HepG2 (cell line): ENCODE data around the gene PPCS. TPM values are rescaled to one million over a fixed set of nuclear protein-coding genes. Genes with fewer than 3 reads are reported as not detected.

Source experiments
- ATAC-seq: fragments of 200-7000 bp; cut with Tn5 transposase; 3 replicates; pipeline ENCODE4 v1.9.1; 2020; ENCODE audit warnings: mild to moderate bottlenecking, moderate library complexity
- BruUV-seq: library from RNA; stranded (reverse); fragments of 400-500 nt; replicated peaks from 2 replicates; lab custom pipeline; 2021; lab: Mats Ljungman, UMichigan
- CTCF ChIA-PET: fragments of 300-600 bp; formaldehyde crosslinking; extraction: SDS; loops from one replicate; lab custom pipeline; 2021; ENCODE audit warnings: low total read pairs, inconsistent platforms, low intra/inter-chr PET ratio; lab: Yijun Ruan, JAX
- POLR2A ChIA-PET: fragments of 350-600 bp; sonication (Branson Sonifier 250); formaldehyde crosslinking; loops from one replicate; lab custom pipeline; 2020; ENCODE audit warnings: antibody characterized with exemption, inconsistent platforms; lab: Yijun Ruan, JAX
- DNase-seq: peaks from one replicate; pipeline ENCODE4 v3.0.0-alpha.2; 2015; ENCODE audit warnings: low spot score
- FAIRE-seq: peaks from 3 replicates; lab custom pipeline; 2011; peaks lifted over from hg19 to GRCh38; lab: Jason Lieb, UNC
- H2AFZ ChIP-seq: one replicate; pipeline ENCODE4 v1.6.1; 2011; ENCODE audit warnings: low read length, inconsistent platforms
- H3K27ac ChIP-seq: fragments of 300-600 bp; 3 replicates; pipeline ENCODE4 v1.8.0; 2011; ENCODE audit warnings: mixed run types, mild to moderate bottlenecking, mixed read lengths, low read length, inconsistent platforms; ENCODE audit not compliant: insufficient read depth; ENCODE audit errors: extremely low read length
- H3K27me3 ChIP-seq, 2 experiments: fragments of 200-600 bp in 1 of 2; 2 replicates in 1 of 2; 3 replicates in 1 of 2; pipeline versions ENCODE4 v1.6.0 to v1.8.0; 2011; ENCODE audit warnings: low read length in 2 of 2, mild to moderate bottlenecking in 2 of 2, moderate library complexity in 2 of 2, inconsistent platforms in 1 of 2; ENCODE audit not compliant: insufficient read depth in 2 of 2, control insufficient read depth in 1 of 2
- H3K36me3 ChIP-seq, 2 experiments: fragments of 200-600 bp in 1 of 2; replicated peaks in 1 of 2; 2 replicates in 1 of 2; 3 replicates in 1 of 2; pipeline versions ENCODE4 v1.5.1 to v1.8.0; 2011; ENCODE audit warnings: low read length in 2 of 2, inconsistent platforms in 1 of 2; ENCODE audit not compliant: insufficient read depth in 2 of 2, control insufficient read depth in 1 of 2
- H3K4me1 ChIP-seq: 2 replicates; pipeline ENCODE4 v1.5.1; 2012; ENCODE audit warnings: low read length, inconsistent platforms; ENCODE audit not compliant: insufficient read depth
- H3K4me2 ChIP-seq: 2 replicates; pipeline ENCODE4 v1.6.0; 2011; ENCODE audit warnings: low read depth, low read length, inconsistent platforms
- H3K4me3 ChIP-seq, 3 experiments: fragments of 200-600 bp in 1 of 3; sonication (generic), shearing (Covaris generic) in 1 of 3; replicated peaks in 1 of 3; 2 replicates each; pipeline ENCODE4 v1.5.1; 2011 to 2016; ENCODE audit warnings: low read length in 3 of 3, inconsistent platforms in 2 of 3, low read depth in 2 of 3, mild to moderate bottlenecking in 2 of 3, control low read depth in 1 of 3, mixed read lengths in 1 of 3; ENCODE audit not compliant: insufficient read depth in 1 of 3
- H3K79me2 ChIP-seq: one replicate; pipeline ENCODE4 v1.6.1; 2011; ENCODE audit warnings: low read length, inconsistent platforms; ENCODE audit not compliant: insufficient read depth
- H3K9ac ChIP-seq: 2 replicates; pipeline ENCODE4 v1.6.0; 2011; ENCODE audit warnings: mild to moderate bottlenecking, low read depth, low read length, inconsistent platforms; ENCODE audit not compliant: insufficient read depth
- H3K9me3 ChIP-seq: 2 replicates; pipeline ENCODE4 v1.5.1; 2012; ENCODE audit warnings: mild to moderate bottlenecking, low read length
- H4K20me1 ChIP-seq: 2 replicates; pipeline ENCODE4 v1.6.0; 2011; ENCODE audit warnings: inconsistent platforms, mild to moderate bottlenecking, low read length, moderate library complexity; ENCODE audit not compliant: insufficient read depth
- DRAP1 ChIP-seq: IDR thresholded peaks from 2 replicates; pipeline ENCODE4 v1.6.1; 2016; ENCODE audit warnings: missing genetic modification reagents, missing compliant biosample characterization
- ETV6 ChIP-seq: sonication (generic); formaldehyde crosslinking; conservative IDR thresholded peaks from 2 replicates; pipeline ENCODE4 v1.4.0; 2020; ENCODE audit warnings: missing genetic modification reagents
- FOXO1 ChIP-seq: sonication (generic); formaldehyde crosslinking; IDR thresholded peaks from 2 replicates; pipeline ENCODE4 v1.4.0; 2020; ENCODE audit warnings: missing genetic modification reagents
- FOXO4 ChIP-seq: sonication (generic); formaldehyde crosslinking; conservative IDR thresholded peaks from 2 replicates; pipeline ENCODE4 v1.8.1; 2023; ENCODE audit warnings: missing genetic modification reagents
- FUBP1 ChIP-seq: sonication (generic); formaldehyde crosslinking; IDR thresholded peaks from 2 replicates; pipeline ENCODE4 v1.5.1; 2020; ENCODE audit warnings: missing genetic modification reagents, mild to moderate bottlenecking, borderline replicate concordance
- KAT7 ChIP-seq: IDR thresholded peaks from 2 replicates; pipeline ENCODE4 v1.6.1; 2018; ENCODE audit warnings: borderline replicate concordance, missing compliant biosample characterization
- MTA3 ChIP-seq: sonication (generic); formaldehyde crosslinking; IDR thresholded peaks from 2 replicates; pipeline ENCODE4 v1.4.0; 2020; ENCODE audit warnings: missing genetic modification reagents
- MXI1 ChIP-seq: IDR thresholded peaks from 3 replicates; pipeline ENCODE4 v1.6.1; 2012; ENCODE audit warnings: low read depth, low read length, inconsistent platforms, borderline replicate concordance
- NAIF1 ChIP-seq: sonication (generic); formaldehyde crosslinking; IDR thresholded peaks from 2 replicates; pipeline ENCODE4 v1.5.0; 2020; ENCODE audit warnings: mild to moderate bottlenecking, missing genetic modification reagents, borderline replicate concordance
- REXO4 ChIP-seq: sonication (generic); formaldehyde crosslinking; IDR thresholded peaks from 2 replicates; pipeline ENCODE4 v1.8.0; 2022; ENCODE audit warnings: missing genetic modification reagents, mild to moderate bottlenecking, borderline replicate concordance
- SYNCRIP ChIP-seq: fragments of 200-400 bp; formaldehyde crosslinking; IDR thresholded peaks from 2 replicates; pipeline ENCODE4 v1.6.1; 2018; ENCODE audit warnings: mild to moderate bottlenecking, low read depth, low read length; ENCODE audit not compliant: insufficient read depth
- TRIM24 ChIP-seq: sonication (generic); formaldehyde crosslinking; IDR thresholded peaks from 2 replicates; pipeline ENCODE4 v1.8.0; 2022; ENCODE audit warnings: mild to moderate bottlenecking, missing genetic modification reagents
- UBTF ChIP-seq: sonication (generic); formaldehyde crosslinking; IDR thresholded peaks from 2 replicates; pipeline ENCODE4 v1.4.0; 2020; ENCODE audit warnings: mild to moderate bottlenecking, missing genetic modification reagents
- ZBTB44 ChIP-seq: sonication (generic); formaldehyde crosslinking; IDR thresholded peaks from 2 replicates; pipeline ENCODE4 v1.4.0; 2020; ENCODE audit warnings: missing genetic modification reagents
- ZNF260 ChIP-seq: sonication (generic); formaldehyde crosslinking; IDR thresholded peaks from 2 replicates; pipeline ENCODE4 v1.4.0; 2020; ENCODE audit warnings: missing genetic modification reagents, low read depth, mild to moderate bottlenecking, borderline replicate concordance
- ZNF282 ChIP-seq: fragments of 450-650 bp; IDR thresholded peaks from 2 replicates; pipeline ENCODE4 v1.6.1; 2018; ENCODE audit not compliant: partially characterized antibody
- ZNF556 ChIP-seq: sonication (generic); formaldehyde crosslinking; IDR thresholded peaks from 2 replicates; pipeline ENCODE4 v1.4.0; 2020; ENCODE audit warnings: mild to moderate bottlenecking, missing genetic modification reagents, borderline replicate concordance
- ZSCAN31 ChIP-seq: sonication (generic); formaldehyde crosslinking; IDR thresholded peaks from 2 replicates; pipeline ENCODE4 v1.5.0; 2020; ENCODE audit warnings: low read depth, mild to moderate bottlenecking, missing genetic modification reagents
- WGBS: methylation state at CpG from one replicate; pipeline ENCODE4 v1.1.6; 2017; ENCODE audit warnings: low lambda C conversion rate; 5-methylcytosine and 5-hydroxymethylcytosine counted together
- in situ Hi-C: cut with HindIII; loops from 2 replicates; pipeline ENCODE4 v1.10.0; 2017; ENCODE audit warnings: low pct_unique_long_range_greater_than_20kb; ENCODE audit not compliant: extremely low pct_ligation_motif_present
- intact Hi-C: fragments of 100-400 bp; cut with micrococcal nuclease; formaldehyde crosslinking; loops from one replicate; pipeline ENCODE4 v1.10.0; 2022; ENCODE audit not compliant: unreplicated experiment
- polyA plus RNA-seq, 8 experiments: library from polyadenylated mRNA; depleted of rRNA in 3 of 8; stranded (reverse) in 7 of 8; unstranded in 1 of 8; fragments of >200 nt; fragmentation: Illumina TruSeq in 4 of 8; extraction: Trizol in 4 of 8; gene quantifications; 2 replicates each; pipeline versions ENCODE4 v1.2.1 to v1.2.3, GENCODE V29; 2011 to 2016; ENCODE audit warnings: low read depth in 4 of 8, missing spikeins in 1 of 8, mixed read lengths in 1 of 8; ENCODE audit not compliant: insufficient read depth in 1 of 8
- total RNA-seq, 5 experiments: library from RNA; depleted of rRNA; stranded (reverse); fragments of >200 nt; fragmentation: Illumina TruSeq; extraction: Trizol; gene quantifications; 2 replicates each; pipeline ENCODE4 v1.2.3, GENCODE V29; 2016; ENCODE audit warnings: low read depth in 1 of 5

The PPCS gene
- total and polyA plus RNA-seq, 2 of the 13 experiments (the other 11 are each of a cell fraction or from before 2014, with no cell fraction given): 13.4 to 38.9 TPM

GRCh38 chr1:42450061-42450460 lies 6.3 kb upstream of the PPCS start:
- Histone ChIP-seq H2AFZ (no peak overlapping the region), H3K9ac (no peak overlapping the region), H3K4me3 (no peak overlapping the region), H3K4me2 (no peak overlapping the region), H3K79me2 (no peaks in the 10 kb centered on the region), H3K27me3 (peaks cover 3% of the 10 kb centered on the region in 2 experiments; a peak in 2 of 5 replicates), H3K27ac (no peak overlapping the region), H4K20me1 (no peaks in the 10 kb centered on the region), H3K36me3 (no peaks in the 10 kb centered on the region), H3K4me1 (peaks cover 10% of the 10 kb centered on the region), H3K9me3 (no peaks in the 10 kb centered on the region)
- DNase-seq (no peak), FAIRE-seq (no peak), ATAC-seq (no peak)
- intact Hi-C loops: no loop called here
- POLR2A ChIA-PET: no interaction called here
- CTCF ChIA-PET: no interaction called here
- in situ Hi-C loops: no loop called here
- no TSS peak for BruUV-seq
- WGBS: 67% methylated on average over 1 of the region's 1 CpG
- no peak for TF ChIP-seq ZNF556 (CRISPR knock-in tag)
- no peak for TF ChIP-seq FUBP1 (CRISPR knock-in tag)
- TF ChIP-seq SYNCRIP: no peak
- TF ChIP-seq NAIF1: no peak
- TF ChIP-seq ZSCAN31 (CRISPR knock-in tag): no peak
- no peak for TF ChIP-seq MXI1
- no peak for TF ChIP-seq DRAP1 (CRISPR knock-in tag)
- no peak for TF ChIP-seq TRIM24 (CRISPR knock-in tag)
- no peak for TF ChIP-seq ZNF282
- no peak for TF ChIP-seq KAT7
- no peak for TF ChIP-seq UBTF (CRISPR knock-in tag)
- TF ChIP-seq FOXO1: no peak
- TF ChIP-seq ZBTB44 (CRISPR knock-in tag): no peak
- TF ChIP-seq ETV6: no peak
- TF ChIP-seq FOXO4 (CRISPR knock-in tag): no peak
- TF ChIP-seq MTA3 (CRISPR knock-in tag): no peak
- no peak for TF ChIP-seq ZNF260
- TF ChIP-seq REXO4 (CRISPR knock-in tag): no peak
